Ishikawa (cell line): ENCODE measurements around the gene PTGIR.

ENCODE experiments used
- CEBPB ChIP-seq: IDR thresholded peaks from 2 replicates; pipeline ENCODE4 v1.6.1; 2012
- CREB1 ChIP-seq: IDR thresholded peaks from 2 replicates; pipeline ENCODE4 v1.6.1; 2012; ENCODE audit warnings: low read depth
- EGR1 ChIP-seq: IDR thresholded peaks from 2 replicates; pipeline ENCODE4 v1.6.1; 2012
- EP300 ChIP-seq: IDR thresholded peaks from 2 replicates; pipeline ENCODE4 v1.6.1; 2012; ENCODE audit warnings: borderline replicate concordance
- FOXM1 ChIP-seq: IDR thresholded peaks from 2 replicates; pipeline ENCODE4 v1.6.1; 2012; ENCODE audit warnings: low read depth, borderline replicate concordance
- MAX ChIP-seq: IDR thresholded peaks from 2 replicates; pipeline ENCODE4 v1.6.1; 2012
- NFIC ChIP-seq: IDR thresholded peaks from 2 replicates; pipeline ENCODE4 v1.6.1; 2012
- RAD21 ChIP-seq: IDR thresholded peaks from 2 replicates; pipeline ENCODE4 v1.6.1; 2012; ENCODE audit warnings: low read depth
- REST ChIP-seq: IDR thresholded peaks from 2 replicates; pipeline ENCODE4 v1.6.1; 2012; ENCODE audit warnings: low read depth, mild to moderate bottlenecking
- TAF1 ChIP-seq: IDR thresholded peaks from 2 replicates; pipeline ENCODE4 v1.6.1; 2012; ENCODE audit warnings: low read depth, mild to moderate bottlenecking
- TCF12 ChIP-seq: IDR thresholded peaks from 2 replicates; pipeline ENCODE4 v1.6.1; 2012; ENCODE audit warnings: low read depth
- TEAD4 ChIP-seq: IDR thresholded peaks from 2 replicates; pipeline ENCODE4 v1.6.1; 2012
- USF1 ChIP-seq: IDR thresholded peaks from 2 replicates; pipeline ENCODE4 v1.6.1; 2012
- YY1 ChIP-seq: IDR thresholded peaks from 2 replicates; pipeline ENCODE4 v1.6.1; 2012; ENCODE audit warnings: low read depth
- ZBTB7A ChIP-seq: IDR thresholded peaks from 2 replicates; pipeline ENCODE4 v1.6.1; 2012; ENCODE audit warnings: low read depth

Gene PTGIR

GRCh38 chr19:46644720-46645119, 19.8 kb upstream of the PTGIR start:
- TF ChIP-seq EGR1 (no peak), REST (no peak), USF1 (no peak), CREB1 (no peak), EP300 (no peak), ZBTB7A (no peak)

GRCh38 chr19:46640656-46641055, 15.8 kb upstream of the PTGIR start:
- TF ChIP-seq ZBTB7A (no peak), EP300 (no peak), TAF1 (no peak), FOXM1 (no peak), EGR1 (no peak), NFIC (no peak), USF1 (no peak), TEAD4 (no peak), MAX (no peak), TCF12 (no peak), RAD21 (no peak), CEBPB (no peak), REST (no peak), YY1 (no peak), CREB1 (no peak)

DNA sequence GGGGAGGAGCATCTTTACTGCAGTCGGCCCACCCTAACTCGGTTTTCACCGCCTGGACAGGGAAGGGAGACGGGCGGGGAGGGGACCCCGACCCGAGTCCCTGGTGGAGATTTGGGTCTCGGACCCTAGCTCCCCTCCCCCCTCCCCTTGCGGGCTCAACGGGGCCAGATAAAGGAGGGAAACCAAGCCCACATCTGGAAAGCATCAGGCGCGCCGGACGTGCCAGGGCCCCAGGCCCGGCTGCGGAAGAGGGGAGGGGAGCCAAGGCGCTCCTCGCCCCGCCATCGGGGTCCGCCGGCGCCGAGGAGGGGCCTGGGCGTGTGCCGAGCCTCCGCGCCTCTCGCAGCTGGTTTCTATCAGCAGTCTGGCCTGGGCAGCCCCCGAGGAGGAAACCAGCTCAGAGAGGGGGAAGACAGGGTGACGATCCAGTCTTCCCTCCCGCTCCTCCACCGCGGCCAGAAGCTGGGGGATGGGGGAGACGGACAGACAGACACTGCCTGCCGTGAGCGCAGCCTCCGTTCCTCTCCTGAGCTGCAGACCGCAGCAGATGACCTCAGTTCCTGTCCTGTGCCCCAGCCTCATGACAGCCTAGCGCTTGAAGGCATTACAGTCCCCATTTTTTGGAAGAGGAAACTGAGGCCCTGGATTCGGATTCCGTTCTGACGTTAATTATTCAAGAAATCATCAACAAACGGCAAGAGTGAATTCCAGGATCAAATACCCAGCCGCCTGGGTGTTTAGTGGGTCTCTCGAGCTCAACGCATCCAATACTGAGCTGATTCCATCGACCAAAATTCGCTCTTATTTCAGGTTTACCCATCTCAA, 14.7 kb upstream of the PTGIR start:
- TF ChIP-seq MAX (0 out of 2 replicates have a peak, but pooled peaks have one; percentile 7), TCF12 (peak; percentile 48; the same call in 1 of the 2 replicates), TAF1 (0 out of 2 replicates have a peak, but pooled peaks have one; percentile 25), TEAD4 (no peak), EP300 (no peak), ZBTB7A (peak; percentile 53; the same call in 1 of the 2 replicates), FOXM1 (no peak), REST (no peak)

DNA sequence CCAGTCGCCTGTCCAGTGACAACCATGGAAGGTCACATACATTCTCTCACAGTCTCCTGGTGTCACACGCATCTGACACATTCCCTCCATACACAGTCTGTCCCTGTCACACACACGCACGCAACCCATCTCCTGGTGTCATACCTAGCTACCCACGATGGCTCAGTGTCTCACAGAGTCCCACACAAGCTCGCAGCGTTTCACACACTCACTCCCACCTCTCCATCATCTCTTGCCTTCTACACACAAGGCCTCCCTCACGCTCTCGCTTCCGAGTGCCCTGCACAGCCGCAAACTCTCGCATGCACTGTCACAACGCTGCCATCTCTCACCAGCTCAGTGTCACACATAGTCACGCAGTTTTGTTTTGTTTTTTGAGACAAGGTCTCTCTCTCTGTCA, 12.3 kb upstream of the PTGIR start:
- no peak for TF ChIP-seq EGR1
- no peak for TF ChIP-seq MAX
- TF ChIP-seq CREB1: no peak
- TF ChIP-seq RAD21: no peak
- TF ChIP-seq USF1: no peak
- no peak for TF ChIP-seq REST
- no peak for TF ChIP-seq CEBPB
